Erythroblast (primary cell): ENCODE data around the gene ZNF407.

Source experiments
- DNase-seq, 2 experiments: peaks; one replicate each; lab custom pipeline; 2025; lab: John Stamatoyannopoulos, UW
- GATA1 ChIP-seq: IDR thresholded peaks from 2 replicates; pipeline ENCODE4 v1.6.1; 2011; ENCODE audit warnings: low read depth, mild to moderate bottlenecking, control low read depth, low read length, moderate library complexity
- POLR2A ChIP-seq: IDR thresholded peaks from 2 replicates; pipeline ENCODE4 v1.6.1; 2011; ENCODE audit warnings: mild to moderate bottlenecking, low read length

ZNF407 gene

DNA sequence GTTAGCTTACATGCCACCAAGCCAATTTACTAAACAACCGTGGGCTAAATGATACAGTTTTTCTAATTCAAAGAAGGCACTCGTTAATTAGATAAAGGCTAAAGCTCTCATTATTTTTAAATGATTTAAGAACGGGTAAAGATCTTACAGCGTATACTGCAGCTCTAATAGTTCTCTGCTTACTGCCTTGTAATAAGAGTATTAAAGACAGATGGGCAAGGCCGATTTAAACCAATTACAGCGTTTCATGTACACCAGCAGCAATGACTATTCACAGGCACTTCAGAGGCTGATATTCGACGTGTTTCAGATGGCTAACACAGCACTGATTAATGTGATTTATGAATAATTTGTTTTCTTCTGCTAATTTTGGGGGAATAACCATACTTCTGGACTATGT is 259.3 kb downstream of the ZNF407 start:
- no peak for TF ChIP-seq GATA1
- TF ChIP-seq POLR2A = no peak
- no peak for DNase-seq

DNA sequence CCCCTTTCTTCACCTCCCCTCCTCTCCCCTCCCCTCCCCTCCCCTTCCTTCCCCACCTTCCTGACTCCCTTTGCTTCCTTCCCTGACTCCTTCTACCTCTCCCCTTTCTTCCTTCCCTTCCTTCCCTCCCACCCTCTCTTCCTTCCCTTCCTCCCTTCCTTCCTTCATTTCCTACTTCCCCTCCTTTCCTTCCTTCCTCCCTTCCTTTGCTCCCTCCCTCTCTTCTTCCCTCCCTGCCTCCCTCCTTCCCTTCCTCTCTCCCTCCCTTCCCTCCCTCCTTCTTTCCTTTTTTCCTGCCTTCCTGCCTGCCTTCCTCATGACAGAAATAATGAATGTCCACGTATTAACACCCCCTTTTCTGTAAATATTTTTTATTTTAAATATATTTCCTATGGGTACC is 260.2 kb downstream of the ZNF407 start:
- no peak for DNase-seq
- TF ChIP-seq POLR2A (no peak), GATA1 (no peak)

DNA sequence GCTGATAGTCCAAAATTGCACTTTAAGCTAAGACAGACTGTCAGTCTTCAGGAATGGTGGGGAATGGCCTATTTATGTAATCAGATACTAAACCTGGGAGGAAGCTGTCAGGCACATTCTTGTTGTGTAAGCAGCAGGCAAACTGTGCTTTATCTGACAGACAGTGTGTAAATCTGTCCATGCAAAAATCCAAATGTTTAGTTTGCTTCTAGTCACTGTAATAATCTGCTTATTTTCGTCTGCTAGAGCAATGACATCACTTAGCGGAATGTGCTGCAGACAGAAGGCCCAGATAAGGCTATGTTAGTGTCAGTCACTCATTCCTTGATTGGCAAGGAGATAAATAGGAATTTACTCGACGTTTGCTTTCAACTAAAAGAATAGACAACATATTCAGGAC is 263.5 kb downstream of the ZNF407 start:
- no peak for TF ChIP-seq GATA1
- DNase-seq = peak in 1 of 2 experiments; percentile 40

GRCh38 chr18:74862094-74862493 is 264.4 kb downstream of the ZNF407 start:
- TF ChIP-seq GATA1 (no peak), POLR2A (no peak)
- no peak for DNase-seq

DNA sequence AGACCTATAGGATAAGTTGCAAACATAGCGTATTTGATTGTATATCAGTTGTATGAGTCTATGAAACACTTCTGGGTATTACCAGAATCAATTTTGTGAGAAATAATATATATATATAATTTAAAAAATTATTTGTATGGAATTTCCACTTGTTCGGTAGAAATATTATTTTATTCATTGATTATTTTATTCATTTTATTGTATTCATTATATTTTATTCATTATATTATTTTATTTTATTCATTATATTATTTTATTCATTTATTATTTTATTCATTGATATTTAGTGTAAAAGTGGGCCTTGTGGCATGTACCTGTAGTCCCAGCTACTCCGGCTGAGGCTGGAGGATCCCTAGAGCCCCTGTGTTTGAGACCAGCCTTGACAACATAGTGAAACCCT is 268.9 kb downstream of the ZNF407 start:
- no peak for DNase-seq
- TF ChIP-seq GATA1 (no peak), POLR2A (no peak)

- TF ChIP-seq GATA1 (no peak), POLR2A (no peak)
- no peak for DNase-seq
Measured at GRCh38 chr18:74868461-74868860, 270.8 kb downstream of the ZNF407 start.

DNA sequence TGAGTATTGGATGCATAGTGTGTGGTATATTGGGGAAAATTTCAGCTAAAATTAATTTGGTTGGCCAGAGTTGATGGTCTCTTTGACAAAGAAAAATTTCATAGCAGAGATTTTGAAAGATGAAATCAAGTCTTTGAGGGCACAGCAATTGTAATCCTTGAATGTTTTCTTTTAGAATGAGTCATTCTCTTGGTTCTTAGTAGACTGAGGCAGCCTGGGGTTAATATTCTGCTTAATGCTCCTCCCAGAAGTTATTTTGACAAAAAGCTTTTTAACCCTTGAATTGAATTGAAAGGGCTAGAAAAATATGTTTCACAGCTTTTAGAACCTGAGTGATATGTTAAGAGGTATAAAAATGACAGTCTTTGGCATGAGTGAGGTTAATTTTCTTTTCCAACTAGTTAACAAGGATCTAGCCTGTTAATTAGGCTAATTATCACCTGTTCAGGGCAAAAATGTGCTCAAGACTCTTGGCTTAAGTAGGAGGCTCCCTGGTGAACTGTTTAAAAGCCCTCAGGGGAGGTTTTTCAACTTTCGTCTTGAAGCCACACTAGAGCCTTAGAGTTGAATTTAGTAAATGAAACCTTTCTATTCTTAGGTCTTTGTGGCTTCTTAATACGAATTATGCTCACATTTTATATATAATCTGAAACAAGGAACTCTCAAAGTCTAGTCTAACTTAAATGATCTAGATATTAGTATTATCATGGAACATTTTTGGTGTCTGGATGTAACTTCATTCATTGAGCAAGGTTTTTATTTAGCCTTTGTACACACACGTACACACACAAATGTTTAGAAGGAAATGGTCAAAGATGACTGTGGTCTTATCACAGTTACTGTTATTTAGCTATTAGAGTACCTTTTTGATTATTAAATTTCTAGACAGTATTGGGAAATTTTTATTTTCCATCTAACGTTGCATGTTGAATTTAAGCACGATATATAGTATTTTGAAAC is 272.5 kb downstream of the ZNF407 start:
- DNase-seq = no peak
- TF ChIP-seq POLR2A (no peak), GATA1 (no peak)

DNA sequence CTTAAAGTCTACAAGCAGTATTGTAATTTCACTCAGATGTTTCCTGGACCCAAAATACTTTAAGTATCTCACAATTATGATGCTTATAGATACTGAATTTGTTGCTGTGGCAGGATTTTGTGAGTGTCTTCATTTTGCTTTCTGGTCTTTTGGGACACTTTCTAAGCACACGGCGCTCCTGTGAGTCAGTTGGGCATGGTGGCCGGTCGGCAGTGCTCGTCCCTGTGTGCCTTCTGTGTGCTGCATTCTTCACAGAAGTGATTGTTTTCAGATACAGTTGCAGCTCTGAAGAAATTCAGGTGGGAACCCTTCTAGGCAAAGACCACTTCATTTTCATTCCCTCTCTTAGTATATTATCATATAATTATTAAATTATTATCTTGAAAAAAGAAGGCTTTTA is 273.3 kb downstream of the ZNF407 start:
- TF ChIP-seq GATA1 (no peak), POLR2A (no peak)
- DNase-seq = no peak

DNA sequence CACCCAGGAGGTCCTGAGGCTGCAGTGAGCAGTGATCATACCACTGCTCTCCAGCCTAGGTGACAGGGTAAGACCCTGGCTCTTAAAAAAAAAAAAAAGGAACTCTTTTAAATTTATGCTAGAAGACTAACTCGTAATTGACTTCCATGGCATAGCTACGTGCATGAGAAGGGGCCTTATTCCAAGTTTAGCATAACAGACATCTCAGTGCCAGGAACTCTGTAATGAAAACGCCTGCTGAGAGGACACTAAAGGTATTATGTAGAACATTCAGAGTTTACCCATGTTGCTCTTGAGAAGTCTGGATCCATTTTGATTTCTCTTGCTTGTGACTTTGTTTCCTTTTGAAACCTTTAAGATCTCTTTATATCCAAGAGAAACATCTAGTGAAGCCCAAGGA is 276.0 kb downstream of the ZNF407 start:
- DNase-seq = no peak

DNA sequence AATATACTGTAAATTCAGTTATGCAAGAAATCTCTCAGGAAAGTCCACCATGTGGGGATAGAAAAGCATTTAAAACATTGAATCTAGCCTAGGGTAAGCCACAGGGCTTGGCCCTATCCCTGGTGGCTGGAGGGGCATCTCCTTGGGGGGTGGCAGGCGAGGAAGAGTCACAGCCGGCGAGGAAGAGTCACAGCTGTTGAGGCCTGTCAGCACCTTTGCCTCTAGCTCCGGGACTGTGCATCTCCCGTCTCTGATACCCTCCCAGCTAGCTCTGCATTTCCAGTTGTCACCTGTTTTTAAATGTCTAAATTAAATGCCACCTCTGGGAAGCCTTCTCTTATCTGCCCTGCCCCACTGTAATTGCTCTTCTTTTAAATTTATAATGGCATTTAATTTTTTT is 276.7 kb downstream of the ZNF407 start:
- TF ChIP-seq GATA1 (no peak), POLR2A (no peak)
- no peak for DNase-seq

More for the DNA sequence above, 276.0 kb downstream of the ZNF407 start:
- TF ChIP-seq POLR2A (no peak), GATA1 (no peak)

GRCh38 chr18:74876630-74877243 is 279.1 kb downstream of the ZNF407 start:
- no peak for TF ChIP-seq POLR2A
- TF ChIP-seq GATA1 = no peak
- no peak for DNase-seq

DNA sequence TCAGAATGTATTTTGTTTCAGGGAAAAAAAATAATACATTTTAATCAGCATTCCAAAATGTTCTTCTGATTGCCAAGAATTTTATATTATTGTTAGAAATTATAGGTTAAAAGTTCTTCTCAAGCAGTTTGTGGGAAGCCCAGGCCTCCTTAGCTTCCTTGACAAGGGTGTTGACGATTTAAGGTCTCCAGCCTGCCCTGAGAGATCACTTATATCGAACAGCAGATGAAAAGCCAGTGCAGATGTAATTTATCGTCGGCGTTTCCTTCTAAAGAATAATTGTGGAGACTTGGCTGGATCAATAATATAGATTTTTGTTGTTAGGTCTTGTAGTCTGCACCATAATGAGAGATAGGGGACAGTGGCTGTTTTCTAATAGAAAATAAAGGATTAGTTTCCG is 280.6 kb downstream of the ZNF407 start:
- TF ChIP-seq GATA1 (no peak), POLR2A (no peak)
- DNase-seq = no peak

- TF ChIP-seq GATA1 = no peak
- TF ChIP-seq POLR2A = no peak
- no peak for DNase-seq
Measured at GRCh38 chr18:74880706-74881278, 283.1 kb downstream of the ZNF407 start.

DNA sequence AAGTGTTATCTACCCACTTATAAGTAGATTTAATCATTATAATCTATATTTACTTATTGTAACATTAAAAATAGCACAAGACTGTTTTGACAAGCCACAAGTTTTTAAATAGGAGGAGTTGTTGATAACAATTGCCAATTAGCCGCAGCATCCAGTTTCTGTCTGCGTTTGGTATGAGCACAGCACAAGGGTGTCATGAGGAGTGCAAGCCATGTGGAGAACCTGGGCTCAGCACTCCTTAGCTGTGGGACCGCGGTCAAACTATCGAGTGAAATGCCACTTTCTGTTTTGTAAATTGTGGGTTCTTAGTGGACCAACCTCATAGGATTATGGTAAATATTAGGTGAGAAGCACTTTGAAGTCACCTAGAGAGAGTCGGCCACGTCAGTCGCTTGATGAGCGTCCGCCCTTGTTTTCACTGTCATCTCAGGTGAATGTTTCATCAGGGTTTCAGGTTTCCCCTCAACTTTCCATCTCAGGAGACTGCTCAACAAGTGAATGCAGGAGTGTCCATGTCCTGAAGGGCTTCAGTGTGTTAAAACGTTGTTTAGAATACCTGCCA is 294.5 kb downstream of the ZNF407 start:
- TF ChIP-seq POLR2A (no peak), GATA1 (no peak)
- DNase-seq = no peak
